ENCODE results near the gene TYW1B. TPM values are rescaled to one million over a fixed set of nuclear protein-coding genes. Genes with fewer than 3 reads are reported as not detected.
"Not testable (repeated sequence)": the region's sequence is repeated elsewhere in the genome, so short reads cannot be mapped to it uniquely, and the experiment has no call there.

The TYW1B gene
- total and polyA plus RNA-seq, 2 of the 4 experiments (the other 2 are of a cell fraction), result 1.0 to 1.8 TPM

DNA sequence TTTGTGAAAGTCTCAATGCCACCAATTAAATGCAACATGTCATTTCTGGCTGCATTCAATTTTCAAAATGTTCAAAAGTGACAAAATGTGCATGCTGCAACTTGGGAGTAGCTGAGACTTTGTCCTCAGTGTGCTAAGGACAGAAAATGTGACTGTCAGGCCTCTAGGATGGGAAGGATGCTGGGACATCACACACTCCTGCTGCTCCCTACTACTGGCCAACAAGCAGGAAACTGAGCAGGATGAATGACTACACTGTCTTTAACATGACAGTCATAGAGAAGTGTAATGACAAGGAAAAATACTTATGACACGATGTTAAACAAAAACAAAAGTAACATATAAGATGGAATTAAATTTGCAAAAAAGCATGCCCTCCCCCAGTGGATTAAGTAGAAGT is 138.7 kb downstream of the TYW1B start:
- H4K91ac ChIP-seq (ENCODE audit: insufficient read depth, low read depth, low read length); in situ Hi-C loops (cut with MboI; ENCODE audit: low sequenced_read_pairs); H3K4me1 ChIP-seq (ENCODE audit: control insufficient read depth, insufficient read depth, low read length); H2AFZ ChIP-seq (replicated peaks; ENCODE audit: low read length, poor library complexity); H4K20me1 ChIP-seq (ENCODE audit: insufficient read depth, low read length); H4K5ac ChIP-seq (ENCODE audit: low read depth, low read length); ATAC-seq (ENCODE audit: low read depth); H3K56ac ChIP-seq (ENCODE audit: extremely low read depth, insufficient read depth, low read length); H2BK20ac ChIP-seq (ENCODE audit: low read depth, low read length); H3K4ac ChIP-seq (ENCODE audit: low read depth, low read length); DNase-seq; dilution Hi-C loops (cut with HindIII; ENCODE audit: low sequenced_read_pairs, unreplicated experiment); BruUV-seq (replicated peaks); H3K27me3 ChIP-seq (ENCODE audit: control insufficient read depth, insufficient read depth, low read length); H2BK5ac ChIP-seq (ENCODE audit: low read depth, low read length, poor library complexity, severe bottlenecking); H3K4me2 ChIP-seq (ENCODE audit: low read depth, low read length); intact Hi-C loops (cut with micrococcal nuclease); H3K18ac ChIP-seq (ENCODE audit: low read depth, low read length); H2AK9ac ChIP-seq (replicated peaks; ENCODE audit: low read depth, low read length, poor library complexity); H3K9ac ChIP-seq (ENCODE audit: low read depth, low read length); H4K8ac ChIP-seq (ENCODE audit: low read depth in 2 of 2, low read length in 2 of 2); POLR2A ChIA-PET (ENCODE audit: unreplicated experiment); H3K79me1 ChIP-seq (ENCODE audit: low read depth in 1 of 2, low read length in 2 of 2); H3K23ac ChIP-seq (ENCODE audit: low read depth, low read length); H3K9me3 ChIP-seq (ENCODE audit: control insufficient read depth, insufficient read depth, low read length); H3K4me3 ChIP-seq (ENCODE audit: insufficient read depth, low read depth, low read length); H2BK15ac ChIP-seq (ENCODE audit: low read depth, low read length); H2AK5ac ChIP-seq (ENCODE audit: low read depth, low read length); H3K14ac ChIP-seq (replicated peaks; ENCODE audit: low read depth, low read length); H3K9me1 ChIP-seq (ENCODE audit: insufficient read depth, low read length); H3K36me3 ChIP-seq (ENCODE audit: control insufficient read depth, insufficient read depth, low read length); H2BK120ac ChIP-seq (ENCODE audit: low read depth, low read length); H3K27ac ChIP-seq (ENCODE audit: insufficient read depth, low read length); CTCF ChIA-PET: not testable (repeated sequence)
- WGBS, 2 experiments (ENCODE audit: extremely low coverage in 2 of 2, insufficient read length in 1 of 2), result no CpG with 5 or more reads among the region's 1 CpG

DNA sequence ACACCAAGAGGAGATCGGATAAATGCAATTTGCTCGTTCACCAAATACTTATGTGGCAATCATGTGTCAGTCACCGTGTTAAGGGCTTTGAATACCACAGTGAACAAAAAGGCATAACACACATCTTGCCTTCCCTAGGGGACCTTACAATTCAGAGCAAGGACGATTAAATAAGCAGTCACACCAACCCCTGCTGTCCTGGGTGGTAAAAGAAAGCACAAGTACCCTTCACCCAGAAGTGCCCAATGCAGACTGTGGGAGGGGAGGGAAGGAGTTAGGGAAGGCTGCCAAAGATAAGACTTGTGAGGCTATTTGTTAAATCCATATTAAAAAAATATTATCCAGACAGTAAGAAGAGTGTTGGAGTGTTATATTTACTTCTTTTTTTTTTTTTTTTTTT is 146.8 kb downstream of the TYW1B start:
- CTCF ChIA-PET; intact Hi-C loops (cut with micrococcal nuclease): not testable (repeated sequence)

More for the DNA sequence above, 146.8 kb downstream of the TYW1B start:
- H4K20me1 ChIP-seq (ENCODE audit: insufficient read depth, low read length); H4K91ac ChIP-seq (ENCODE audit: insufficient read depth, low read depth, low read length); H2AK5ac ChIP-seq (ENCODE audit: low read depth, low read length); H2BK5ac ChIP-seq (ENCODE audit: low read depth, low read length, poor library complexity, severe bottlenecking); H3K4me3 ChIP-seq (ENCODE audit: insufficient read depth, low read depth, low read length); POLR2A ChIA-PET (ENCODE audit: unreplicated experiment); H3K23ac ChIP-seq (ENCODE audit: low read depth, low read length); H4K8ac ChIP-seq (ENCODE audit: low read depth in 2 of 2, low read length in 2 of 2); DNase-seq; H3K14ac ChIP-seq (replicated peaks; ENCODE audit: low read depth, low read length); dilution Hi-C loops (cut with HindIII; ENCODE audit: low sequenced_read_pairs, unreplicated experiment); H3K27me3 ChIP-seq (ENCODE audit: control insufficient read depth, insufficient read depth, low read length); H3K4me1 ChIP-seq (ENCODE audit: control insufficient read depth, insufficient read depth, low read length); H3K9me3 ChIP-seq (ENCODE audit: control insufficient read depth, insufficient read depth, low read length); H3K18ac ChIP-seq (ENCODE audit: low read depth, low read length); H3K79me1 ChIP-seq (ENCODE audit: low read depth in 1 of 2, low read length in 2 of 2); H2BK15ac ChIP-seq (ENCODE audit: low read depth, low read length); H2AFZ ChIP-seq (replicated peaks; ENCODE audit: low read length, poor library complexity); H2BK20ac ChIP-seq (ENCODE audit: low read depth, low read length); in situ Hi-C loops (cut with MboI; ENCODE audit: low sequenced_read_pairs); H3K27ac ChIP-seq (ENCODE audit: insufficient read depth, low read length); H3K4me2 ChIP-seq (ENCODE audit: low read depth, low read length); H3K9ac ChIP-seq (ENCODE audit: low read depth, low read length); H3K9me1 ChIP-seq (ENCODE audit: insufficient read depth, low read length); H3K4ac ChIP-seq (ENCODE audit: low read depth, low read length); H4K5ac ChIP-seq (ENCODE audit: low read depth, low read length); H3K36me3 ChIP-seq (ENCODE audit: control insufficient read depth, insufficient read depth, low read length); H3K56ac ChIP-seq (ENCODE audit: extremely low read depth, insufficient read depth, low read length); H2BK120ac ChIP-seq (ENCODE audit: low read depth, low read length); ATAC-seq (ENCODE audit: low read depth); BruUV-seq (replicated peaks); H2AK9ac ChIP-seq (replicated peaks; ENCODE audit: low read depth, low read length, poor library complexity): not testable (repeated sequence)
- no CpG with 5 or more reads among the region's 4 CpGs for WGBS, 2 experiments (ENCODE audit: extremely low coverage in 2 of 2, insufficient read length in 1 of 2)

All from IMR-90 (cell line).